IPS-20b (cell line): ENCODE measurements around the gene TNNT1.
A peak's percentile ranks its signal among the peaks of the same experiment; 100 is the strongest.
"Not testable (repeated sequence)": the region's sequence is repeated elsewhere in the genome, so short reads cannot be mapped to it uniquely, and the experiment has no call there.

Experiments used
- H3K27ac ChIP-seq: one replicate; pipeline ENCODE4 v1.5.1; 2013; ENCODE audit warnings: low read length
- H3K27me3 ChIP-seq: 2 replicates; pipeline ENCODE4 v1.6.1; 2013; ENCODE audit warnings: mild to moderate bottlenecking, low read length, inconsistent platforms; ENCODE audit not compliant: insufficient read depth
- H3K36me3 ChIP-seq: 2 replicates; pipeline ENCODE4 v1.6.1; 2013; ENCODE audit warnings: low read depth, mild to moderate bottlenecking, inconsistent platforms, low read length, moderate library complexity; ENCODE audit not compliant: insufficient read depth
- H3K4me1 ChIP-seq: 2 replicates; pipeline ENCODE4 v1.6.1; 2013; ENCODE audit warnings: mild to moderate bottlenecking, control low read depth, inconsistent platforms, low read length, moderate library complexity; ENCODE audit not compliant: insufficient read depth
- H3K4me3 ChIP-seq: 2 replicates; pipeline ENCODE4 v1.5.1; 2013; ENCODE audit warnings: mild to moderate bottlenecking, low read length, inconsistent platforms
- H3K9ac ChIP-seq: 2 replicates; pipeline ENCODE4 v1.6.1; 2013; ENCODE audit warnings: low read depth, mild to moderate bottlenecking, inconsistent platforms, low read length, moderate library complexity
- H3K9me3 ChIP-seq: 2 replicates; pipeline ENCODE4 v1.6.1; 2013; ENCODE audit warnings: mild to moderate bottlenecking, low read depth, low read length, inconsistent platforms; ENCODE audit not compliant: insufficient read depth

TNNT1 gene

DNA sequence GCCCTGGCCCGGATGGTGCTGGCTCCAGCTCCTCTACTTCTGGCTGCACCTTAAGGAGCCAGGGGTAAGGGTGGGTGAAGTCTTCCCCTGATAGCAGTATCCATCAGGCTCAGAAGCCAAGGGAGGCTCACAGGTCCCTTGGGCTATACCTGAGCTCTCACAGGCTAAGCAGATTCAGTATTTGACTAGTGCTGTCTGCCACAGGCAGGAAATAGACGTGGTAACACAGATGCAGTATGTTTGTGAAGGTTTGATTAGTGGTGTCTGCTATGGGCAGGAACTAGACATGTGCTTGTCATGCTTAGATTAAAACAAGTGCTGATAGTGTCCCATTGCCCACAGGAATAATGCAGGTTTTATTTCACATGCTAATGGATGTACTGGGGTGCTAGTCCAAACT is 27.1 kb upstream of the TNNT1 start:
- Histone ChIP-seq H3K9ac (no peak overlapping the region), H3K4me1 (peaks cover 7% of the 10 kb centered on the region), H3K27ac (no peak overlapping the region), H3K36me3 (no peaks in the 10 kb centered on the region), H3K4me3 (no peak overlapping the region), H3K9me3 (no peaks in the 10 kb centered on the region), H3K27me3 (peaks cover 91% of the 10 kb centered on the region)

DNA sequence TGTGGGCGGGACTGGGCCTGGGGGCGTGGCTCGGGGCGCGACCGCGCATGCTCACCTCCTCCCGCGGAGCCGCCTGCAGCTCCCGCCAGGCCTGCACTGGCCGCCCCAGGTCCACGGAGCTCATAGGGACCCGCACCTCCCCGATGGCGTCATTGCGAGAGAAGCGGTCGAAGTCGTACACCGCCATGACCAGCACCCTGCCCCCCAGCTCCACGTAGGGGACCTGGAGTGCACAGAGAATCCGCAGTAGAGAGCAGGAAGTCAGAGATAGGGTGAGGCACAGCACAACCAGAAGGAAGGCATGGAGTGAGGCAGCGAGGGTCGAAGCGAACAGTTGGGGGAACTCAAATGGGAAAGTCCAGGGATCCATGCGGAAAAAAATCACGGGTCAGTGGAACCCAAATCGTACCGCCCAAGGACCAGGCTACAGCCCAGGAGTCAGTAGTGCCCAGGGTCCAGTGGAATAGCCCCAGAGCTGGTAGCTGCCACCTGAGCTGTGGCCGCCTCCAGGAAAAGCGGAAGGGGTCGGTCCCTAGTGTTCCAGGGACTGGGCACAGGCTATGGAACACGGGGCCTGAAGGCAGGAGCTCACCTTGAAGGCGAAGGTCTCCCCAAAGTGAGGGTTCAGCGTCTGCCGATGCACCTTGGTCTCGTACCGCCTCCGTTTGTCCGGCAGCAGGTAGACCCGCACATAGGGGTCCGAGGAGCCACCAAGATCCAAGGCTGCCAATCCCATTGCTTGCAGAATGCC is 26.3 kb upstream of the TNNT1 start:
- no peak overlapping the region; the same call in 1 of the 2 replicates for H3K4me3 ChIP-seq
- no peak overlapping the region for H3K9ac ChIP-seq
- H3K4me1 ChIP-seq = peaks cover 7% of the 10 kb centered on the region
- H3K27me3 ChIP-seq = peaks cover 91% of the 10 kb centered on the region
- H3K9me3 ChIP-seq = no peaks in the 10 kb centered on the region
- no peaks in the 10 kb centered on the region for H3K36me3 ChIP-seq
- H3K27ac ChIP-seq = no peak overlapping the region

DNA sequence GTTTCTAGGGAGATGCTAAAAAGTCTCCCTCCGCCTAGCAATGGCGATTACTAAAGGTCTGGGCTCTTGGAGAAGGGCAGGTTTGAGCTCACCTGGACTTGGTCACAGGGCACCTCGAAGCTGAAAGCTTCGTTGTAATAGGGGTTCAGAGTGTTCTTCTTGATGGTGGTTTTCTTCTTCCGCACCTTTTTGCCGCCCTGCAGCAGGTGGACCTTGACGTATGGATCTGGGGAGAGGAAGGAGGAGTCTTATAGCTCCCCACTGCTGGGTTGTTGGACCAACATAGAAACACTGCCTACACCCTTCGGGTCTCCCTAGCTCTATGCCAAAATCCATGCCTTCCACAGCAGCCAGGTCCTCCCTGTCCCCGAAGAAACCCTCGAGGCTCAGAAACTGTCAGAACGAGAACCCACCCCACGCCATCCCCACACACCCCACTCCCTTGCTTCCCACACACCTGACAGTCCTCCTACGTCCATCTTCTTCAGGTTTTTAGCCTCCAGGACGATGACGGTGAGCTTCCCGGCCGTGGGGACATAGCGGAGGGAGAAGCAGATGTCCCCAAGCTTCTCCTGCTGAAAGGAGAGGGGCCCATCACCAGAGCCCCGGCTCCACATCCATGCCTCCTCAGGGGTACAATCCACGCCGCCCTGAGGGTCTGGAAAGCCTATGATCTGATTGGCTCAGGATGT is 25.6 kb upstream of the TNNT1 start:
- Histone ChIP-seq H3K36me3 (no peaks in the 10 kb centered on the region), H3K4me3 (peak overlapping the region; percentile 82; the same call in 1 of the 2 replicates), H3K9ac (no peak overlapping the region), H3K27me3 (peaks cover 91% of the 10 kb centered on the region), H3K9me3 (no peaks in the 10 kb centered on the region), H3K4me1 (peaks cover 7% of the 10 kb centered on the region), H3K27ac (no peak overlapping the region)

DNA sequence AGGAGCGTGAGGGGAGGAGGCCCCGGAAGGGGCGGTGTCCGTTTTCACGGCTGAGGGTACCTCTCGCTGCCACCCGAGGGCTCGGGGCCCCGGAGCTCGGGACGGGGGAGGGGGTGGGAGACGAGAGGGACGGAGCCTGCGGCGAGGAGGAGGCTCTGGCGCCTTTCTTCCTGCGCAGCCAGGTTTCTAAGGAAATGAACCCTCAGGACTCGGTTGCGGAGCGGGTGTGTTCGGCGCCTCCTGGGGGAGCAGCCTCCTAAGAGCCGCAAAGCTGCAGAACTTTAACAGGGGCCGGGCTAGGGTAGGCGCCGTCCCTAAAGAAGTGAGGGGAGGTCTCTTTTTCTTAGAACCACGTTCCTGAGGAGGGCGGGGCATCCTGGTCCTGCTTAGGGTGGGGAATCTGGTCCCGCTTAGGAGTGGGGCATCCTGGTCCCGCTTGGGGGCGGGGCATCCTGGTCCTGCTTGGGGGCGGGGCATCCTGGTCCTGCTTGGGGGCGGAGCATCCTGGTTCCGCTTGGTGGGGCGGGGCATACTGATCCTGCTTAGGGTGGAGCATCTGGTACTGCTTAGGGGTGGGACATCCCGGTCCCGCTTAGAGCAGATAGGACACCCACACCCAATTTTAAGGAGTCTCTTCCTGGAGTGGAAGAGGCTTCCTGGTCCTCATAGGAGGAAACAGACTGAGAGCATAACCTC is 24.9 kb upstream of the TNNT1 start:
- H3K27me3 ChIP-seq = peaks cover 91% of the 10 kb centered on the region
- no peaks in the 10 kb centered on the region for H3K36me3 ChIP-seq
- no peak overlapping the region for H3K27ac ChIP-seq
- H3K4me1 ChIP-seq = peaks cover 7% of the 10 kb centered on the region
- H3K9me3 ChIP-seq = no peaks in the 10 kb centered on the region
- H3K9ac ChIP-seq = peak overlapping the region; percentile 51; the same call in 1 of the 2 replicates
- peak overlapping the region; percentile 82 for H3K4me3 ChIP-seq

DNA sequence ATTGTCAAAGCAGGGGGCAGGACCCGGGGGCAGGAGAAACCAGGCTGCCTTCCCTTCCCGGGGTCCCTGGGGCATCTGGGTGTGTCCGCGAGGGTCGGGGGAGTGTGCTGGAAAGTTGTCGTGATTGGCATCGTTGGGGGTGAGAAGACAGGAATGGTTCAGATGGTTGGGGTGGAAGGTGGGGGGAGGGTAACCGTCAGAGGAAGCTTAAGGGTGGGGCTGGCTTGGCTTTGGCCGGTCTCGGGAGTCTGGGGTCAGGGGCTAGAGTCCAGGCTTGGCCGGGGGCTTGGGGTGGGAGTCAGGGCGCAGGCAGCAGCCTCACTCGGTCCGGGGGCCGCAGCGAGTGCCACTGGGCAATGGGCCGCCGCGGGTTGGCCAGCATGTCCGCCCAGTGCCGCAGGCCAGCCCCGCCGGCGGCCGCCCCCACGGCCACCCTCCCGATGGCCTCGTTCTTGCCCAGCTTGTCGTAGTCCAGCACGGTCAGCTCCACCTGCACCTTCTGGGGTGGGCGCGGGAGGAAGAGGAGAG is 24.2 kb upstream of the TNNT1 start:
- Histone ChIP-seq H3K36me3 (no peaks in the 10 kb centered on the region), H3K9ac (peak overlapping the region; percentile 51; the same call in 1 of the 2 replicates), H3K27ac (no peak overlapping the region), H3K27me3 (peaks cover 90% of the 10 kb centered on the region), H3K9me3 (no peaks in the 10 kb centered on the region), H3K4me3 (peak overlapping the region; percentile 82), H3K4me1 (peaks cover 7% of the 10 kb centered on the region)

DNA sequence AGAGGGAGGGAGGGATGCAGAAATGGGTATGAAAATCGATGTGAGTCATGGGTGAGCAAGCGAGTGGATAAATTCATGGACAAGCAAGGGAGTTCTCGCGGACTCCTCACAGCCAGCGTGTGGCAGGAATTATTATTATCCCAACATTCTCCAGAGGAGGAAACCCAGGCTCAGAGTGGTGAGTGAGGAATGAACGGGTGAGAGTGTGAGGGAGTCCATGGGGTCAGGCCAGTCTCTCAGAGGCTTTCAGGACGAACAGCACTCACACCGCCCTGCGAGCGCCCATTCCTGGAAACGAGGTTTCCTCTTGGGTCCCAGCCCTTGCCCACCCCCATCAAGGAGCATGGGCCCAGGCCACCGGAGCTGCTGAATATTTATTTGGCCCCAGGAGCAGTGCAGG is 23.7 kb upstream of the TNNT1 start:
- Histone ChIP-seq H3K9ac (no peak overlapping the region), H3K27me3 (peaks cover 87% of the 10 kb centered on the region), H3K27ac (no peak overlapping the region), H3K36me3 (no peaks in the 10 kb centered on the region), H3K4me1 (peaks cover 7% of the 10 kb centered on the region), H3K9me3 (no peaks in the 10 kb centered on the region), H3K4me3 (peak overlapping the region; percentile 82; the same call in 1 of the 2 replicates)

DNA sequence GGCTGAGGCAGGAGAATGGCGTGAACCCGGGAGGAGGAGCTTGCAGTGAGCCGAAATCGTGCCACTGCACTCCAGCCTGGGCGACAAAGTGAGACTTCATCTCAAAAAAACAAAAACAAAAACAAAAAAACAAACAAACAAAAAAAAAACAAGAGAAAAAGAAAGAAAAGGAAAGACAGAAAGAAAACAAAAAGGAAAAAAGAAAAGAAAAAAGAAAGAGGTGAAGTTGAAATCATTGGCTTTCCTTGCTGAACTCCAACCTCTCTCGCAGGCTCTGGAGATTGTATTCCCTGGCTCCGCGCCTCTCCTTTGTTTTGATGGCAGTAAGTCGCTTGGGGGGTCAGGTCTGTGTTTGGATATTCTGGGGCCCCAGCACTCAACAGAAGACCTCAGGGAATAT is 23.3 kb upstream of the TNNT1 start:
- not testable (repeated sequence) for H3K27ac ChIP-seq, H3K9ac ChIP-seq, H3K36me3 ChIP-seq, H3K4me1 ChIP-seq, H3K9me3 ChIP-seq
- Histone ChIP-seq H3K4me3 (peak overlapping the region; percentile 82; the same call in 1 of the 2 replicates), H3K27me3 (peaks cover 87% of the 10 kb centered on the region)

DNA sequence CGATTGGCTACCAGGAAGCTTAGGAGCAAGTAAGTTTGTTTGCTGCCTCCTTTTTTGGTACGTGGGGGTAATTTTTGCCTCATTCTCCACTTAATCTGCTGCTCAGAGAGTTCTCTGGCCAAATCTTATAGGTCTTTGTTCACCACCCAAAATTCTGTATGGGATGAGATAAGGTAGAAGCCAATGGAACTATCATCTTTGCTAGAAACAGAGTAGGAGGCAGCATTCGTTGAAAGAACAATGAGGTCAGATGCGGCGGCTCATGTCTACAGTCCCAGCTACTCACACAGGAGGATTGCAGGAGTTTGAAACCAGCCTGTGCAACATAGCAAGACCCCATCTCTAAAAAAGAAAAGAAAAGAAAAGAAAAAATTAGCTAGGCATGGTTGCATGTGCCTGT is 22.4 kb upstream of the TNNT1 start:
- no peaks in the 10 kb centered on the region for H3K9me3 ChIP-seq
- H3K27me3 ChIP-seq = peaks cover 78% of the 10 kb centered on the region
- no peaks in the 10 kb centered on the region for H3K36me3 ChIP-seq
- no peak overlapping the region for H3K27ac ChIP-seq
- H3K9ac ChIP-seq = no peak overlapping the region
- peaks cover 7% of the 10 kb centered on the region for H3K4me1 ChIP-seq
- H3K4me3 ChIP-seq = no peak overlapping the region

DNA sequence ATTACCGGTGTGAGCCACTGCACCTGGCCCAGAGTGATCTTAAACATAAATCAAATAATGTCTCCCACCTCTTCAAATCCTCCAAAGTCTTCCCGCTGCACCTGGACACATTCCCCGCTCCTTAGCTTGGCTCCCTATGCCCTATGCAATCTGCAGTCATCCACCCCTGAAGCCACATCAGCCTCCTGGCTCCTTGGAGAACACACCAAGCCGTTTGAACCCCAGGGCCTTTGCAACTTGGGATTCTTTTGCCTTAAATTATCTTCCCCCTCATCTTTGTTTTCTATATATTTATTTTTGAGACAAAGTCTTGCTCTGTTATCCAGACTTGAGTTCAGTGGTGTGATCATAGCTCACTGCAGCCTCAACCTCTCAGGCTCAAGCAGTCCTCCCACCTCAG is 20.1 kb upstream of the TNNT1 start:
- peaks cover 3% of the 10 kb centered on the region; the same call in 1 of the 2 replicates for H3K4me1 ChIP-seq
- no peaks in the 10 kb centered on the region for H3K36me3 ChIP-seq
- no peak overlapping the region for H3K27ac ChIP-seq
- no peak overlapping the region for H3K9ac ChIP-seq
- H3K4me3 ChIP-seq = no peak overlapping the region
- H3K9me3 ChIP-seq = no peaks in the 10 kb centered on the region
- peaks cover 55% of the 10 kb centered on the region for H3K27me3 ChIP-seq

DNA sequence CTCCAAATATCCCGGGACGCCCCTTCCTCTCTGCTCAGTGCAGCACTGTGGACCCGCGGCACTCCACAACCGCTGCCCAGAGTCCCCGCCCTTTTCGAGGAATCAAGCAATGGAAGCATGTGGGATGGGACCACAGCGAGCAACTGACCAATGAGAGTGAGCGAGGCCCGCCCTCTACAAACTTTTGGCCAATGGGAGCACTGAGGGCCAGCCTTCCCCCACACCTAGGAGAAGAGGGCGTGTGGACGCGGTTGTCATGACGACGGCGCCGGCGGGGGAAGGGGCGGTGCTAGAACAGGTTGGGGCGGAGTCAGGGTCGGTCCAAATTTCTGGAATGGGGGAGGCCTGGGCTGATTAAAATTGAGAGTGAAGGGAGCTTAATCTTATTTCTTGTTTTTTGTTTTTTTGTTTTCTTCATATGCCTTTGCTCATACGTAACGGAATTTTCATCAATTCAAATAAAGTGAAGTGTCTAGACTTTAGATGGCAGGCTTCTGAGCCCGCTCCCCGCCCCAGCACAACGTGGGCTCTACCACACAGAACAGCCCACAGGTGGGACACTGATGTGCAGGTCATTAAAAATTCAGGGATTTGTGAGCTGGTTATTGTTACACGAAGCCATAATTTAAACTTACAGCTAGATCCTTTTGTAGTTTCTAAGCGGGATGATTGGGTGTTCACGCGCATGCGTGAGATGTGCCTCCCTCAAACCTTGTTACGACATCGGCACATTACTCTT is 17.7 kb upstream of the TNNT1 start, which contains the start of gene DNAAF3:
Gene DNAAF3, minus strand, starts transcription at position 84 of the 739 bp plus-strand sequence. CDS start 200 bp downstream, outside the sequence.
- H3K4me3 ChIP-seq = peak within 1 kb of the TSS; percentile 74
- no peaks in the 10 kb centered on the region for H3K9me3 ChIP-seq
- H3K36me3 ChIP-seq = no peaks in the 10 kb centered on the region
- H3K9ac ChIP-seq = peak within 1 kb of the TSS; percentile 67
- no peaks in the 10 kb centered on the region for H3K4me1 ChIP-seq
- peak within 1 kb of the TSS; percentile 26 for H3K27ac ChIP-seq
- peaks cover 43% of the 10 kb centered on the region for H3K27me3 ChIP-seq

DNA sequence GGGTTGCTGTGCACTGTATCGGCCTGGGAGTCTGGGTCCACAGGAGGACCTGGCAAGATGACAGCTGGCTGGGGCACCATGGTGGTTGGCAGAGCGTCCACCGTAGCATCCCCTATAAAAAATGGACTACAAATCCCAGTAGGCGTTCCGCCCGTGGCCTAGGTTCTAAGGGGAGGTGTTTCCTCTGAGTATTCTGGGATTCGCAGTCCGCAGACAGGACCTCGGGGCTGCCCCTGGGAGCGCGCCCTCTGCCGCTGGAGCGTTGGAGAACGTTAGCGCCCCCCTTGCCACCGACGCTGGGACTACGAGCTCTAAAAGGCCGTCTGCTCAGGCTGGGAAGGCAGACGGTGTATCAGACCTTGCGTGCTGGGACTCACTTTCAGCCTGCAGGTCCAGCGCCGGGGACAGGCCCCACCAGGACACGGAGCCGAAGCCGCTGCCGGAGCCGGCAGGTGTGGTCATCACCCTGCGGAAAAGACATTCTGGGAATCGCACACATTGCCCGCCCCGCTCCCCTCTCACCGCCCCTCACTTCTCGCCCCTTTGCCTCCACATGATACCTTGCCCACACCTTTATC is 17.0 kb upstream of the TNNT1 start:
- H3K4me1 ChIP-seq = no peaks in the 10 kb centered on the region
- H3K27me3 ChIP-seq = peaks cover 43% of the 10 kb centered on the region
- peak overlapping the region; percentile 74 for H3K4me3 ChIP-seq
- no peak overlapping the region for H3K27ac ChIP-seq
- H3K36me3 ChIP-seq = no peaks in the 10 kb centered on the region
- no peak overlapping the region for H3K9ac ChIP-seq
- no peaks in the 10 kb centered on the region for H3K9me3 ChIP-seq
